HTERT RPE-1 (cell line): ENCODE results near the gene TMEM207.

Experiments
- in situ Hi-C: fragments of 300-500 bp; cut with MboI; formaldehyde crosslinking; loops from 4 replicates; pipeline ENCODE4 v1.14.3; 2020; ENCODE audit warnings: low sequenced_read_pairs

The TMEM207 gene

DNA sequence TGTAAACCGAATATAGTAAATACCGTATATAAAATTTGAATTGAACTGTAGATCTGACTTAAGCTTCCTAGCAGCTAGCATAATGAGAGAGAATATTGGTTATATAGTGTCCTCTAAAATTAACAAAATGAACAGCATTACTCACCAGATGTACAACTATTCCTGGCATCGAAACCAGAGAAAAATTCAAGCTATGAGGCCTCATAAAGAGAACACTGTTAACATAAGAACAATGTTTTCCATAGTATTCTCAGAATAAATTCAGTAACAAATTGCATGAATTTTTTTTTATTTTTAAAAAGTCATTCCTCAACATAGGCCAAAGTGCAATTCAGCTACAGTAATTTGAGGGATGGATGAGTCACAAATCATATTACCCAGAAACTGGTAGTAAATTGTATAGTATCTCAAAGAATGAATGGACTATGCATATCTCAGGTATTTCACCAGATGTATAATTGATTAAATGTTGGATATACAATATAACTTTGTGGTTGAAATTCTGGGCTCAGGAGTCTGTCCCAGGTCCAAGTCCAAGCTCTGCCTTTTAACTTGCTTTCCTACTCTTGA lies 5.0 kb downstream of the TMEM207 start:
- in situ Hi-C loops: no loop called here

- in situ Hi-C loops: no loop called here
Observed at GRCh38 chr3:190444006-190444405, 5.7 kb downstream of the TMEM207 start.

DNA sequence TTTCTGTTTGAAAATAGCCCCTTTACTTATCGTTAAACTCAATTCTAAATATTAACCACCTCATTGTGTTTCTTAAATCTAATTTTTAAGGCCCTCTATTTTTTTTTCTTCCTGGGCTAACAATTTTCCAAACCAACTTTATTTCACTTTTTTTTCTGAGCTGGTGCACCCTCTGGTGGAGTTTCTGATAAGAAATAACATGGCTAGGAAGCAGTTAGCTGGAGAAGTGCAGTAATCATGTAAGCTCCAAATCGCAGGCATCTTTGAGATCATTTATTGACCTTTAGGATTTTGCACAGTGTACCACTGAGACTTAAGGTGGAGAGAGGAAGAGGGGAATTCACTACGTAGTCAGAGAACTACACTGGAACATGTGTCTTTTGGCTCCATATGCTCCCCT lies 6.4 kb downstream of the TMEM207 start:
- in situ Hi-C loops: no loop called here

GRCh38 chr3:190442240-190442639 lies 7.5 kb downstream of the TMEM207 start:
- in situ Hi-C loops: no loop called here

DNA sequence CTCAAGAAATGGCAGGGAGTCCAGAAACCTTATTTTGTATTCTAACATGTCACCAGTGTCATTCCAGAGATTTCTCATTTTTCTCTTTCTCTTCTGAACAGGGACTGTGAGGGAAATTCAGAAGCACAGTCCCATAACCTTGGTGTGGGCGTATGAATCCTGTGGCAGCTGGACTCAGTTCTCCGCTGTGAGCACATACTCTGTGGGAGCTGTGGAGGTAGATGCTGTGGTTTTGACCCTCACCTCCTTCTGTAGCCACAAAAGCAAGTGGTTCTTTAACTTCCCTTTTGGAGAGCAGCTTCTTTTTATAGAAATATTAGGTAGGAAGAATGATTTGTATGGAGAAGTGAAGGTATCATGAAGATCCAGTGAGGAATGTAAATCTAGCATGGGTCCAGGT lies 13.4 kb downstream of the TMEM207 start:
- in situ Hi-C loops: no loop called here

- in situ Hi-C loops: no loop called here
Observed at GRCh38 chr3:190435618-190436017, 14.1 kb downstream of the TMEM207 start.

- in situ Hi-C loops: no loop called here
Observed at GRCh38 chr3:190433626-190434025, 16.1 kb downstream of the TMEM207 start.

- in situ Hi-C loops: no loop called here
Observed at GRCh38 chr3:190432216-190432615, 17.5 kb downstream of the TMEM207 start.

- in situ Hi-C loops: no loop called here
Observed at GRCh38 chr3:190430906-190431305, 18.8 kb downstream of the TMEM207 start.

- in situ Hi-C loops: no loop called here
Observed at GRCh38 chr3:190429681-190430080, 20.0 kb downstream of the TMEM207 start.

- in situ Hi-C loops: no loop called here
Observed at GRCh38 chr3:190426806-190427507, 22.7 kb downstream of the TMEM207 start.

DNA sequence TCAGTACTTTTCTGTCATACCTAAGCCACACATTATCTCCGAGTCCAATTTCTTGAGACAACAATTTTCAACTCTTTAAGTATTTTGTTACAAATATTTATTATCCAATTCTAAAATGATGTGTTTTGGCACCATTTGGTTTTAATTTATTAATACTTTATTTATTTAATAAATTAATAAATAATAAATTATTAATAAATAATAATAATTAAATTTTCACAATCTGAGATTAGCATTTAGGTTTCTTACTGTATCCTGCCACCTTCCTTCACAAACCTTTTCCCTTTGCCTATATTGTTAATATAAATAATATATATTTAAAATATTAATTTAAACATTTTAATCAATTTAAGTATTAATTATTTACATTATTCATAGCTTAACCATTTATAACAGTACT lies 23.9 kb downstream of the TMEM207 start:
- in situ Hi-C loops: no loop called here

- in situ Hi-C loops: no loop called here
Observed at GRCh38 chr3:190424478-190425439, 24.9 kb downstream of the TMEM207 start.

DNA sequence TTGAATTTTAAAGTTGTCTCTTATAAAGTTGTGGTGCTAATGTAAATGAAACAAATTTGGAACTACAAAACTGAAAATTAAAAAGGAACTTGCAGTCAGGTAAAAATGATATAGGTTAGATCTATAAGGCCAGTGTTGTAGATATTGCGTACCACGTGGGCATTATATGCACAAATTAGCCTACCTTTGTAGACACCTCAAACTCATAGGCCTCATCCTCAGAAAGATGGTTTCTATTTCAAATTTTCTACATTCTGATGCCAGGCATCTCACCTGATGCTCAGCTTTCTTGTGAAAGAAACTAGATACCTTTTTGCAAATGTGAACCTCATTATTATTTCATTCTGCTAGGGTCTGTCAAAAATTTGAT lies 25.6 kb downstream of the TMEM207 start:
- in situ Hi-C loops: no loop called here

- in situ Hi-C loops: no loop called here
Observed at GRCh38 chr3:190414297-190414696, 35.4 kb downstream of the TMEM207 start.

DNA sequence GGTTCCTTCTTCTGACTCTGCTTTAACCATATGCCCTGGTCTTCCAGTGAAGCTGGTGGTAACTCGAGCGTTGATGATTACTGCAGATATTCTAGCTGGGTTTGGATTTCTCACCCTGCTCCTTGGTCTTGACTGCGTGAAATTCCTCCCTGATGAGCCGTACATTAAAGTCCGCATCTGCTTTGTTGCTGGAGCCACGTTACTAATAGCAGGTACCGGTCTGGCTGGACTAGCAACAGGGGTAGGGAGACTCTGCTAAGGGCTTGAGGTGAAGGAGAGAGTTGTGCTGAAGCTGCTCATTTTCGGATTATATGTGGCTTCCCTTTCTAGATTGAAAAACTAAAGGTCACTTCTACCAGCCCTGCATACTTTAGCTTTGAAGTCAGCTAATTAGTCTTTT lies 45.0 kb downstream of the TMEM207 start:
- in situ Hi-C loops: no loop called here

- in situ Hi-C loops: no loop called here
Observed at GRCh38 chr3:190401963-190402362, 47.7 kb downstream of the TMEM207 start.

- in situ Hi-C loops: no loop called here
Observed at GRCh38 chr3:190399677-190400076, 50.0 kb downstream of the TMEM207 start.

GRCh38 chr3:190397889-190398288 lies 51.8 kb downstream of the TMEM207 start:
- in situ Hi-C loops: no loop called here

GRCh38 chr3:190396001-190396400 lies 53.7 kb downstream of the TMEM207 start:
- in situ Hi-C loops: no loop called here

- in situ Hi-C loops: no loop called here
Observed at GRCh38 chr3:190388703-190389102, 61.0 kb downstream of the TMEM207 start.
